Right lobe of liver (tissue), 6 donors: ENCODE results near the gene LAT. TPM values are rescaled to one million over a fixed set of nuclear protein-coding genes. Genes with fewer than 3 reads are reported as not detected.

Experiments used
- ATAC-seq, 4 donors: fragments of 200-7000 bp; cut with Tn5 transposase; one replicate each; pipeline ENCODE4 v1.9.1; 2020; ENCODE audit warnings: mild to moderate bottlenecking in 4 of 4, moderate library complexity in 4 of 4
- DNase-seq, 3 donors: peaks; one replicate each; pipeline ENCODE4 v3.0.0-alpha.2; 2020
- H3K27ac ChIP-seq, 3 donors: fragments of 200-600 bp; one replicate each; pipeline ENCODE4 v1.8.0; 2022
- H3K27me3 ChIP-seq, 2 donors: fragments of 200-600 bp; one replicate each; pipeline ENCODE4 v1.8.0; 2022
- H3K36me3 ChIP-seq, 4 donors: fragments of 200-600 bp; sonication (generic) in 1 of 4; one replicate each; pipeline versions ENCODE4 v1.5.1 to v1.8.0; 2017 to 2022; ENCODE audit warnings: control low read depth in 1 of 4
- H3K4me1 ChIP-seq, 4 donors: fragments of 200-600 bp; sonication (generic) in 1 of 4; one replicate each; pipeline versions ENCODE4 v1.5.1 to v1.8.0; 2017 to 2022; ENCODE audit warnings: control low read depth in 1 of 4
- H3K4me3 ChIP-seq, 3 donors: fragments of 200-600 bp; one replicate each; pipeline ENCODE4 v1.8.0; 2022
- H3K9me3 ChIP-seq, 4 donors: fragments of 200-600 bp; sonication (generic) in 1 of 4; one replicate each; pipeline versions ENCODE4 v1.5.1 to v1.8.0; 2017 to 2022; ENCODE audit warnings: control low read depth in 1 of 4
- POLR2A ChIP-seq: fragments of 450-650 bp; IDR thresholded peaks from one replicate; pipeline ENCODE4 v1.6.1; 2017; ENCODE audit warnings: antibody characterized with exemption, mild to moderate bottlenecking
- WGBS: methylation state at CpG from one replicate; pipeline ENCODE4 v1.1.6; 2018; ENCODE audit warnings: low coverage, low lambda C conversion rate; ENCODE audit not compliant: insufficient coverage; ENCODE audit errors: missing lambda C conversion rate; 5-methylcytosine and 5-hydroxymethylcytosine counted together
- intact Hi-C, 2 donors: fragments of 100-400 bp; cut with DNase I; formaldehyde crosslinking; loops; one replicate each; pipeline versions ENCODE4 v1.11.2 to v1.14.1; 2022
- total RNA-seq, 6 experiments: library from RNA; depleted of rRNA in 2 of 6; stranded (reverse); fragments of >200 nt in 2 of 6; fragmentation: NEBNext Ultra II Directional in 3 of 6; extraction: Animal tissue kit (Norgen Biotek cat#: 25700) in 3 of 6; gene quantifications; one replicate each; pipeline versions ENCODE4 v1.1.0 to v1.2.4, GENCODE V29; 2016 to 2023
- TF ChIP-seq, protein P1 (sequence below), 4 donors: fragments of 200-600 bp in 3 of 4; fragments of 450-650 bp in 1 of 4; IDR thresholded peaks; one replicate each; pipeline versions ENCODE4 v1.5.1 to v1.8.0; 2016 to 2022; ENCODE audit warnings: antibody characterized with exemption in 4 of 4, mild to moderate bottlenecking in 2 of 4
- donor health status: DM: no; HTN: yes; CAD: no.
- donor health status: DM: no; HTN: no; CAD: no.
- donor health status: DM: no; HTN: no; CAD: no.
- donor health status: DM: no; HTN: yes; CAD: no.
- donor health status: DM: no; HTN: yes; CAD: no.

Gene LAT
- total RNA-seq, 6 experiments from 2014 or later, result 1.8 to 5.2 (median 3.1) TPM

GRCh38 chr16:28984091-28984490 is 761 bp upstream of the LAT start:
- intact Hi-C loops, result no loop called here
- H3K27me3 ChIP-seq, result no peaks in the 10 kb centered on the region
- TF ChIP-seq POLR2A, result no peak
- no peaks in the 10 kb centered on the region for H3K9me3 ChIP-seq
- no peak for DNase-seq
- H3K36me3 ChIP-seq, result peaks cover 0 to 33% (median 5%) of the 10 kb centered on the region in 4 donors
- no peak overlapping the region for H3K4me3 ChIP-seq
- H3K4me1 ChIP-seq, result no peaks in the 10 kb centered on the region
- peak overlapping the region in 1 of 3 donors; percentile 13 for H3K27ac ChIP-seq
- WGBS, result 89% methylated on average over 9 of the region's 12 CpGs
- no peak for ATAC-seq

- Histone ChIP-seq H3K4me1 (no peaks in the 10 kb centered on the region), H3K9me3 (no peaks in the 10 kb centered on the region), H3K27me3 (no peaks in the 10 kb centered on the region), H3K36me3 (peaks cover 0 to 29% (median 5%) of the 10 kb centered on the region in 4 donors), H3K27ac (no peak overlapping the region), H3K4me3 (peak overlapping the region in 1 of 3 donors; percentile 10)
- ATAC-seq, result peak in 3 of 4 donors; percentile 3 to 13 (median 9)
- WGBS, result 95% methylated on average over 4 of the region's 19 CpGs
- intact Hi-C loops, result no loop called here
- DNase-seq, result peak in 1 of 3 donors; percentile 19
- TF ChIP-seq, protein P1, sequence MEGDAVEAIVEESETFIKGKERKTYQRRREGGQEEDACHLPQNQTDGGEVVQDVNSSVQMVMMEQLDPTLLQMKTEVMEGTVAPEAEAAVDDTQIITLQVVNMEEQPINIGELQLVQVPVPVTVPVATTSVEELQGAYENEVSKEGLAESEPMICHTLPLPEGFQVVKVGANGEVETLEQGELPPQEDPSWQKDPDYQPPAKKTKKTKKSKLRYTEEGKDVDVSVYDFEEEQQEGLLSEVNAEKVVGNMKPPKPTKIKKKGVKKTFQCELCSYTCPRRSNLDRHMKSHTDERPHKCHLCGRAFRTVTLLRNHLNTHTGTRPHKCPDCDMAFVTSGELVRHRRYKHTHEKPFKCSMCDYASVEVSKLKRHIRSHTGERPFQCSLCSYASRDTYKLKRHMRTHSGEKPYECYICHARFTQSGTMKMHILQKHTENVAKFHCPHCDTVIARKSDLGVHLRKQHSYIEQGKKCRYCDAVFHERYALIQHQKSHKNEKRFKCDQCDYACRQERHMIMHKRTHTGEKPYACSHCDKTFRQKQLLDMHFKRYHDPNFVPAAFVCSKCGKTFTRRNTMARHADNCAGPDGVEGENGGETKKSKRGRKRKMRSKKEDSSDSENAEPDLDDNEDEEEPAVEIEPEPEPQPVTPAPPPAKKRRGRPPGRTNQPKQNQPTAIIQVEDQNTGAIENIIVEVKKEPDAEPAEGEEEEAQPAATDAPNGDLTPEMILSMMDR (IDR thresholded peaks at IDR 0.05), result no peak
- TF ChIP-seq POLR2A, result no peak
Observed at GRCh38 chr16:28985211-28986041, 574 bp downstream of the LAT start.

DNA sequence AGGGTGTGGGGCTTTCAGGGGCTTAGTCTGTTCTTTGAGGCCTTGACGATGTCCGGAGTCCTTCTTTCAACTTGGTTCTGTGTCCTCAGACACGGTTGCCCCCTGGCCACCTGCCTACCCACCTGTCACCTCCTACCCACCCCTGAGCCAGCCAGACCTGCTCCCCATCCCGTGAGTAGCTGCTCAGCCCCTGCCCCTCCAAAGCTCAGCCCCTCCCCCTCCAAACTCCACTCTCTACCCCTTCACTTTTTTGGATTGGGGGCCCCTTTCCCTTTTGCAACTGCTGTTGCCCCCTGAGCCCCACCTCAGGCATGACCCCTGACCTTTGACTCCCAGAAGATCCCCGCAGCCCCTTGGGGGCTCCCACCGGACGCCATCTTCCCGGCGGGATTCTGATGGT is 1.2 kb downstream of the LAT start:
- H3K4me3 ChIP-seq, result no peak overlapping the region
- ATAC-seq (no peak), DNase-seq (no peak)
- H3K9me3 ChIP-seq, result no peaks in the 10 kb centered on the region
- TF ChIP-seq POLR2A, result no peak
- TF ChIP-seq, protein P1 (IDR thresholded peaks at IDR 0.05), result no peak
- peaks cover 0 to 23% (median 3%) of the 10 kb centered on the region in 4 donors for H3K36me3 ChIP-seq
- no peak overlapping the region for H3K27ac ChIP-seq
- WGBS, result 97% methylated on average over 5 of the region's 9 CpGs
- H3K27me3 ChIP-seq, result no peaks in the 10 kb centered on the region
- H3K4me1 ChIP-seq, result no peaks in the 10 kb centered on the region
- intact Hi-C loops, result no loop called here

- DNase-seq, result no peak
- WGBS, result no CpG with 5 or more reads among the region's 13 CpGs
- TF ChIP-seq POLR2A, result no peak
- TF ChIP-seq, protein P1 (IDR thresholded peaks at IDR 0.05), result no peak
- no peaks in the 10 kb centered on the region for H3K4me1 ChIP-seq
- ATAC-seq, result no peak
- H3K36me3 ChIP-seq, result peaks cover 0 to 19% (median 2%) of the 10 kb centered on the region in 4 donors
- H3K27ac ChIP-seq, result no peak overlapping the region
- no peaks in the 10 kb centered on the region for H3K27me3 ChIP-seq
- intact Hi-C loops, result no loop called here
- H3K4me3 ChIP-seq, result no peak overlapping the region
- no peaks in the 10 kb centered on the region for H3K9me3 ChIP-seq
Observed at GRCh38 chr16:28986492-28986891, 1.6 kb downstream of the LAT start.

DNA sequence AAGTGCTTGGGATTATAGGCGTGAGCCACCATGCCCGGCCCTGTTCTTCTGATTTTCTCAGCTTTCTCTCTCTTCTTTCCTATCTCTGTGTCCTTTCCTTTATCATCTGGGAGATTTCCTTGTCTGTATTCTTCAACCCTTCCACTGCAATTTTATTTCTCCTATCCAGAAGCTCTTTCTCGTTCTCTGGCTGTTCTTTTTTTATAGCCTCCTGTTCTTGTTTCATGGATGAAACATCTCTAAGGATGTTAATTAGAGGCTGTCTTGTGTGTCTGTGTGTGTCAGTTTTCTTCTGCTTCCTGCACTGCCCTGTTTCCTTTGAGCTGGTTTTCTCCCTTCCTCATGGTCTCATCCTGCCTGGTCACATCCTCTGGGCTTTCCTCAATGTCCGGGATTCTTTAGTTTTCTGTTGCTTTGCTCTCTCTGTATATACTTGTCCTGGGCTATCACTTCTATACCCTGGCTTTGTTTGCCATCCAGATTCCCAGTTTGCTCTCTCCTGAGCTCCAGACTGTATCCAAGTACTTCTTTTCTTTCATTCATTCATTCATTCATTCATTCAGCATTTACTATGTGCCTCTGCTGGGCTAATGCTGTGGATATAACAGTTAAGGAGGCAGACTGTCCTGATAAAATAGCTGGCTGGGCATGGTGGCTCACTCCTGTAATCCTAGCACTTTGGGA is 2.5 kb downstream of the LAT start:
- 90% methylated on average over 4 of the region's 4 CpGs for WGBS
- no peak for ATAC-seq
- TF ChIP-seq POLR2A, result no peak
- TF ChIP-seq, protein P1 (IDR thresholded peaks at IDR 0.05), result no peak
- H3K27ac ChIP-seq, result no peak overlapping the region
- peaks cover 0 to 18% (median 0%) of the 10 kb centered on the region in 4 donors for H3K36me3 ChIP-seq
- no peaks in the 10 kb centered on the region for H3K27me3 ChIP-seq
- no peak for DNase-seq
- H3K4me1 ChIP-seq, result no peaks in the 10 kb centered on the region
- no peak overlapping the region for H3K4me3 ChIP-seq
- intact Hi-C loops, result no loop called here
- no peaks in the 10 kb centered on the region for H3K9me3 ChIP-seq
